Retinal pigment epithelial cell (primary cell): ENCODE data around the gene GID8.
"Not testable (repeated sequence)": the region's sequence is repeated elsewhere in the genome, so short reads cannot be mapped to it uniquely, and the experiment has no call there.

Experiments
- DNase-seq: peaks from one replicate; pipeline ENCODE4 v3.0.0-alpha.2; 2010; ENCODE audit warnings: low read depth
- H3K4me3 ChIP-seq: 2 replicates; pipeline ENCODE4 v1.5.1; 2011; ENCODE audit warnings: mild to moderate bottlenecking, low read length, control low read depth, moderate library complexity
- TF ChIP-seq, protein P1 (sequence below): conservative IDR thresholded peaks from 2 replicates; pipeline ENCODE4 v1.5.1; 2011; ENCODE audit warnings: low read depth, low read length, control low read depth, inconsistent platforms

GID8 gene

GRCh38 chr20:62916703-62917476, 21.1 kb upstream of the GID8 start:
- no peak overlapping the region for H3K4me3 ChIP-seq
- DNase-seq: no peak
- TF ChIP-seq, protein P1, sequence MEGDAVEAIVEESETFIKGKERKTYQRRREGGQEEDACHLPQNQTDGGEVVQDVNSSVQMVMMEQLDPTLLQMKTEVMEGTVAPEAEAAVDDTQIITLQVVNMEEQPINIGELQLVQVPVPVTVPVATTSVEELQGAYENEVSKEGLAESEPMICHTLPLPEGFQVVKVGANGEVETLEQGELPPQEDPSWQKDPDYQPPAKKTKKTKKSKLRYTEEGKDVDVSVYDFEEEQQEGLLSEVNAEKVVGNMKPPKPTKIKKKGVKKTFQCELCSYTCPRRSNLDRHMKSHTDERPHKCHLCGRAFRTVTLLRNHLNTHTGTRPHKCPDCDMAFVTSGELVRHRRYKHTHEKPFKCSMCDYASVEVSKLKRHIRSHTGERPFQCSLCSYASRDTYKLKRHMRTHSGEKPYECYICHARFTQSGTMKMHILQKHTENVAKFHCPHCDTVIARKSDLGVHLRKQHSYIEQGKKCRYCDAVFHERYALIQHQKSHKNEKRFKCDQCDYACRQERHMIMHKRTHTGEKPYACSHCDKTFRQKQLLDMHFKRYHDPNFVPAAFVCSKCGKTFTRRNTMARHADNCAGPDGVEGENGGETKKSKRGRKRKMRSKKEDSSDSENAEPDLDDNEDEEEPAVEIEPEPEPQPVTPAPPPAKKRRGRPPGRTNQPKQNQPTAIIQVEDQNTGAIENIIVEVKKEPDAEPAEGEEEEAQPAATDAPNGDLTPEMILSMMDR: no peak

GRCh38 chr20:62917720-62918119, 20.2 kb upstream of the GID8 start:
- TF ChIP-seq, protein P1: no peak
- DNase-seq: no peak
- H3K4me3 ChIP-seq: no peak overlapping the region

DNA sequence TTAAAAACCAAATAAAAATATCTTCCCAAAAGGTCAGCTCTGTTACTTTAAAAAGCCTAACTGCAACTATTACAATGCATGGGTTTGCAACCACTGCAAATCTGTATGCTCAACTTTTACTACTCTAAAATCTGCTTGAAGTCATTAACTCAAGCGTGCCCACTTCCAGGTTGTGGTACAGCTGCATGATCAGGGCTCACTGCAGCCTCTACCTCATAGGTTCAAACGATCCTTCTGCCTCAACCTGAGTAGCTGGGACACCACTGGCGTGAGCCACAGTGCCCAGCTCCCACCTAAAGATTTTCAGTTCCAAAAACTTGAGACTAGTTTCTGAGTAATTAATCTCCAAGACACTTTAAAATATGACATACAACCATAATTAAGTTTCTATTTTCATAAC, 19.8 kb upstream of the GID8 start:
- no peak for DNase-seq
- TF ChIP-seq, protein P1: no peak
- H3K4me3 ChIP-seq: no peak overlapping the region

GRCh38 chr20:62918831-62919230, 19.1 kb upstream of the GID8 start:
- TF ChIP-seq, protein P1: no peak
- DNase-seq: no peak
- H3K4me3 ChIP-seq: no peak overlapping the region

DNA sequence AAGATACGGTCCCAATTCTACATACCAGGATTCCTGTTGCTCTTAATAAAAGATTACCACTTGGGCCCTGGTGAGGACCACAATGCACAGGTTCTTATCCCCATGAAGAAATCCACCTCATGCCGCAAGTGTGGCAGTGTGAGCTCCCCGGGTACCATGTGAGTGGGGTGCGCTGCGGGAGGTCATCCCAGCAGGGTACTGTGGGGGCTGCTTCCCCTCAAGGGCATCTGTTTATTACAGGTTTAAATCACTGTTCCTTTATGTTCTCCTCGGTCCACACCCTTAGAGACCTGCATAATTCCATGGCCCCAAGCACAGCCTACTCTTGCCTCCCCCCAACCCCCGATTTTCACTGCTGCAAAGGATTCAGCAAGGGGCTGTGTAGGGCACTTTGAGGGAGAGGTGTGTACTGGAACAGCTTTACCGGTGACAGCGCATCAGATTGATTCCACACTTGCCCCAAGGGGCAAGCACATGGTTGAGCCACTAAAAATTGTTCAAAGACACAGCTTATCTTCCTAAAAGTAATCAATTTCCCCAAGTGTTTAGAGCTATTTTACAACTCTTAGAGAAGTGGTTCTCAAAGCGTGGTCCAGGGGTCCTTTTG, 17.8 kb upstream of the GID8 start:
- DNase-seq: no peak
- H3K4me3 ChIP-seq: no peak overlapping the region
- TF ChIP-seq, protein P1: no peak

GRCh38 chr20:62921119-62921687, 16.7 kb upstream of the GID8 start:
- no peak for DNase-seq
- TF ChIP-seq, protein P1: peak; percentile 74
- H3K4me3 ChIP-seq: no peak overlapping the region

DNA sequence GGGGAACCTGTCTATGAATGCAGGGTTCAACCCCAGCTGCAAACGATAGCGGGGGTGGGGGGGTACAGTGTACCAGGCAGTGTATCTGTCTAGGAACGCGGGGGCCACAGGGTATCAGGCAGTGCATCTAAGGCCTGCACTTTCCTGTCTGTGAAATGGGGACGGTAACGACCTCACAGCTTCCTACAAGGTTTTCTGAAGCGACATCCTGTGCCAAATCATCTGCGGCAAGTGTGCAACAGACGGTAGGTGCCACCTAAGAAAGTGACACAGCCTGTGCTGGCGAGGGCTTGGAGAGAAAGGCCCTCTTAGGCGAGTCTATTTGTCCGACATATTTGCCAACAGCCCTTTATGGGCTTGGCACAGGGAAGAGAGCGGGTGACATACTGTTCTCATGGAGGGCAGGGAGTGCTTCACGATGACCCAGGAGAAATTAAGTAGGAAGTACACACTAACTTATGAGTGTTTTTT, 15.5 kb upstream of the GID8 start:
- DNase-seq: no peak
- H3K4me3 ChIP-seq: no peak overlapping the region

DNA sequence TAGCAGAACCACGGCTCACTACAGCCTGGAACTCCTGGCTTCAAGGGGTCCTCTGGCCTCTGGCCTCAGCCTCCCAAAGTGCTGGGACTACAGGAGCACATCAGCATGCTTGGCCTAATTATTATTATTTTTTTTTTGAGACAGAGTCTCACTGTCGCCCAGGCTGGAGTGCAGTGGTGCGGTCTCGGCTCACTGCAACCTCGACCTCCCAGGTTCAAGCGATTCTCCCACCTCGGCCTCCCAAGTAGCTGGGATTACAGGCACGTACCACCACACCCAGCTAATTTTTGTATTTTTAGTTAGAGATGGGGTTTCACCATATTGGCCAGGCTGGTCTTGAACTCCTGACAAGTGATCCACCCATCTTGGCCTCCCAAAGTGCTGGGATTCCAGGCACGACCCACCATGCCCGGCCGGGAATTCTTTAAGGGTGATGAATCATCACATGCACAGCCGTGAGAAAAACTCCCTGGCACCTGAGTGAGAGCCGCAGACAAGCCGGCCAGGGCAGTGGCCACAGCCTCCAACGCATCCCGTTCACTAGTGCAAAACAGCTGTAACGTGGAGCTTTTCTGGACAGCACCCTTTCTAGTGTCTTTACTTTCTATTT, 14.8 kb upstream of the GID8 start:
- not testable (repeated sequence) for H3K4me3 ChIP-seq

More for the DNA sequence above, 15.5 kb upstream of the GID8 start:
- TF ChIP-seq, protein P1: no peak

More for the DNA sequence above, 14.8 kb upstream of the GID8 start:
- not testable (repeated sequence) for DNase-seq
